Upper lobe of left lung (tissue), 6 donors: ENCODE measurements around the gene GARNL3. TPM values are rescaled to one million over a fixed set of nuclear protein-coding genes. Genes with fewer than 3 reads are reported as not detected.

Experiments used
- ATAC-seq, 2 donors: fragments of 200-7000 bp; cut with Tn5 transposase; one replicate each; pipeline ENCODE4 v1.9.1; 2022; ENCODE audit warnings: mild to moderate bottlenecking in 2 of 2, moderate library complexity in 2 of 2; ENCODE audit not compliant: low FRiP score in 2 of 2
- DNase-seq, 2 donors: peaks; one replicate each; pipeline ENCODE4 v3.0.0-alpha.2; 2019 to 2020
- H3K27ac ChIP-seq, 4 donors: fragments of 200-600 bp; sonication (generic); one replicate each; pipeline ENCODE4 v1.5.1; 2016 to 2019
- H3K27me3 ChIP-seq, 4 donors: fragments of 200-600 bp; sonication (generic); one replicate each; pipeline ENCODE4 v1.5.1; 2017 to 2019
- H3K36me3 ChIP-seq, 4 donors: fragments of 200-600 bp; sonication (generic); one replicate each; pipeline ENCODE4 v1.5.1; 2016 to 2019
- H3K4me1 ChIP-seq, 4 donors: fragments of 200-600 bp; sonication (generic); one replicate each; pipeline ENCODE4 v1.5.1; 2018 to 2019
- H3K4me3 ChIP-seq, 4 donors: fragments of 200-600 bp; sonication (generic); one replicate each; pipeline ENCODE4 v1.5.1; 2017 to 2019; ENCODE audit warnings: mild to moderate bottlenecking in 2 of 4, moderate library complexity in 1 of 4
- H3K9me3 ChIP-seq, 4 donors: fragments of 200-600 bp; sonication (generic); one replicate each; pipeline ENCODE4 v1.5.1; 2018 to 2019
- CTCF ChIP-seq, 6 experiments: fragments of 450-650 bp in 4 of 6; fragments of 200-600 bp in 2 of 6; sonication (generic) in 2 of 6; IDR thresholded peaks; one replicate each; pipeline ENCODE4 v1.5.1; 2016 to 2019; ENCODE audit warnings: antibody characterized with exemption in 6 of 6
- EP300 ChIP-seq, 4 donors: sonication (generic); formaldehyde crosslinking; IDR thresholded peaks; one replicate each; pipeline ENCODE4 v1.5.1; 2017; ENCODE audit warnings: antibody characterized with exemption in 4 of 4, control low read depth in 2 of 4
- POLR2A ChIP-seq, 4 donors: fragments of 450-650 bp; IDR thresholded peaks; one replicate each; pipeline ENCODE4 v1.5.1; 2016 to 2017; ENCODE audit warnings: antibody characterized with exemption in 4 of 4, mild to moderate bottlenecking in 2 of 4
- POLR2AphosphoS5 ChIP-seq, 2 donors: sonication (generic); formaldehyde crosslinking; IDR thresholded peaks; one replicate each; pipeline ENCODE4 v1.5.1; 2017; ENCODE audit warnings: antibody characterized with exemption in 2 of 2
- WGBS, 2 donors: methylation state at CpG; one replicate each; pipeline ENCODE4 v1.1.5; 2017 to 2018; 5-methylcytosine and 5-hydroxymethylcytosine counted together
- total RNA-seq, 6 donors: library from RNA; depleted of rRNA in 4 of 6; stranded (reverse); fragments of >200 nt in 4 of 6; gene quantifications; one replicate each; pipeline versions ENCODE4 v1.1.0 to v1.2.1, GENCODE V29; 2016 to 2021
- donor health status: DM: no; HTN: no; CAD: no; lungs with moderate emphysema.
- donor health status: DM: no; HTN: yes; CAD: no; lungs with severe emphysema.

Gene GARNL3
- total RNA-seq, 6 donors from 2014 or later, result 3.1 to 37.7 (median 7.0) TPM

GRCh38 chr9:127384901-127385300 is 120.3 kb downstream of the GARNL3 start:
- TF ChIP-seq POLR2A (IDR thresholded peaks at IDR 0.05) (no peak), POLR2AphosphoS5 (IDR thresholded peaks at IDR 0.05) (no peak), CTCF (IDR thresholded peaks at IDR 0.05) (no peak), EP300 (IDR thresholded peaks at IDR 0.05) (no peak)
- 89 to 95% methylated on average over 9 to 11 of the region's 13 CpGs for WGBS, 2 donors
- Histone ChIP-seq H3K36me3 (no peaks in the 10 kb centered on the region), H3K9me3 (no peaks in the 10 kb centered on the region), H3K27ac (no peak overlapping the region), H3K4me3 (no peak overlapping the region), H3K4me1 (peaks cover 4 to 11% (median 8%) of the 10 kb centered on the region in 4 donors), H3K27me3 (no peaks in the 10 kb centered on the region)
- peak in 1 of 2 donors; percentile 33 for DNase-seq
- ATAC-seq, result no peak

- no peak for TF ChIP-seq POLR2A (IDR thresholded peaks at IDR 0.05)
- no peak for TF ChIP-seq EP300 (IDR thresholded peaks at IDR 0.05)
- no peak for TF ChIP-seq POLR2AphosphoS5 (IDR thresholded peaks at IDR 0.05)
- no peak for TF ChIP-seq CTCF (IDR thresholded peaks at IDR 0.05)
- Histone ChIP-seq H3K27me3 (no peaks in the 10 kb centered on the region), H3K4me3 (no peak overlapping the region), H3K27ac (no peak overlapping the region), H3K4me1 (peaks cover 4 to 11% (median 8%) of the 10 kb centered on the region in 4 donors), H3K36me3 (no peaks in the 10 kb centered on the region), H3K9me3 (no peaks in the 10 kb centered on the region)
- no peak for ATAC-seq
- 87 to 88% methylated on average over 4 of the region's 4 CpGs for WGBS, 2 donors
- no peak for DNase-seq
These were observed 121.7 kb downstream of the GARNL3 start for GRCh38 chr9:127386249-127386648.

GRCh38 chr9:127386981-127387380 is 122.4 kb downstream of the GARNL3 start:
- no peak for TF ChIP-seq POLR2AphosphoS5 (IDR thresholded peaks at IDR 0.05)
- TF ChIP-seq EP300 (IDR thresholded peaks at IDR 0.05), result no peak
- TF ChIP-seq CTCF (IDR thresholded peaks at IDR 0.05), result no peak
- TF ChIP-seq POLR2A (IDR thresholded peaks at IDR 0.05), result no peak
- Histone ChIP-seq H3K4me1 (peaks cover 4 to 11% (median 8%) of the 10 kb centered on the region in 4 donors), H3K9me3 (no peaks in the 10 kb centered on the region), H3K36me3 (no peaks in the 10 kb centered on the region), H3K27me3 (no peaks in the 10 kb centered on the region), H3K4me3 (no peak overlapping the region), H3K27ac (no peak overlapping the region)
- ATAC-seq, result no peak
- 94% methylated on average over 9 to 10 of the region's 10 CpGs for WGBS, 2 donors
- DNase-seq, result no peak

GRCh38 chr9:127388037-127388855 is 123.7 kb downstream of the GARNL3 start:
- Histone ChIP-seq H3K4me1 (peaks cover 4 to 11% (median 8%) of the 10 kb centered on the region in 4 donors), H3K27ac (no peak overlapping the region), H3K4me3 (no peak overlapping the region), H3K36me3 (no peaks in the 10 kb centered on the region), H3K27me3 (no peaks in the 10 kb centered on the region), H3K9me3 (no peaks in the 10 kb centered on the region)
- no peak for TF ChIP-seq POLR2A (IDR thresholded peaks at IDR 0.05)
- TF ChIP-seq CTCF (IDR thresholded peaks at IDR 0.05), result no peak
- TF ChIP-seq POLR2AphosphoS5 (IDR thresholded peaks at IDR 0.05), result no peak
- no peak for TF ChIP-seq EP300 (IDR thresholded peaks at IDR 0.05)
- DNase-seq (no peak), ATAC-seq (peak; percentile 27 to 95)
- WGBS, 2 donors, result 50 to 67% methylated on average over 10 of the region's 10 CpGs

GRCh38 chr9:127388856-127389238 is 124.3 kb downstream of the GARNL3 start:
- ATAC-seq (no peak), DNase-seq (no peak)
- TF ChIP-seq CTCF (IDR thresholded peaks at IDR 0.05) (no peak), POLR2A (IDR thresholded peaks at IDR 0.05) (no peak), POLR2AphosphoS5 (IDR thresholded peaks at IDR 0.05) (no peak), EP300 (IDR thresholded peaks at IDR 0.05) (no peak)
- H3K4me3 ChIP-seq, result no peak overlapping the region
- no peaks in the 10 kb centered on the region for H3K36me3 ChIP-seq
- 72 to 79% methylated on average over 6 of the region's 6 CpGs for WGBS, 2 donors
- H3K27me3 ChIP-seq, result no peaks in the 10 kb centered on the region
- H3K4me1 ChIP-seq, result peaks cover 4 to 11% (median 8%) of the 10 kb centered on the region in 4 donors
- H3K9me3 ChIP-seq, result no peaks in the 10 kb centered on the region
- no peak overlapping the region for H3K27ac ChIP-seq
